Tibial nerve (tissue), 4 donors: ENCODE measurements around the gene GOLGA6L7. TPM values are rescaled to one million over a fixed set of nuclear protein-coding genes. Genes with fewer than 3 reads are reported as not detected.
"Not testable (repeated sequence)": the region's sequence is repeated elsewhere in the genome, so short reads cannot be mapped to it uniquely, and the experiment has no call there.

Source experiments
- DNase-seq, 2 donors: peaks; one replicate each; pipeline ENCODE4 v3.0.0-alpha.2; 2019; ENCODE audit warnings: low spot score in 2 of 2
- H3K27ac ChIP-seq, 4 donors: fragments of 200-600 bp; sonication (generic) in 3 of 4; one replicate each; pipeline ENCODE4 v1.5.1; 2017 to 2019; ENCODE audit warnings: mild to moderate bottlenecking in 1 of 4
- H3K27me3 ChIP-seq, 2 donors: fragments of 200-600 bp; sonication (generic) in 1 of 2; one replicate each; pipeline versions ENCODE4 v1.5.1 to v1.6.0; 2017 to 2019
- H3K36me3 ChIP-seq, 3 donors: fragments of 200-600 bp; sonication (generic); one replicate each; pipeline ENCODE4 v1.5.1; 2018 to 2019
- H3K4me1 ChIP-seq, 4 donors: fragments of 200-600 bp; sonication (generic) in 3 of 4; one replicate each; pipeline ENCODE4 v1.5.1; 2017 to 2019
- H3K4me3 ChIP-seq, 4 donors: fragments of 200-600 bp; sonication (generic) in 3 of 4; one replicate each; pipeline ENCODE4 v1.5.1; 2017 to 2019; ENCODE audit warnings: mild to moderate bottlenecking in 1 of 4, moderate library complexity in 1 of 4
- H3K9me3 ChIP-seq, 4 donors: fragments of 200-600 bp; sonication (generic) in 3 of 4; one replicate each; pipeline ENCODE4 v1.5.1; 2017 to 2019
- EP300 ChIP-seq, 2 donors: sonication (generic); formaldehyde crosslinking; IDR thresholded peaks; one replicate each; pipeline ENCODE4 v1.6.1; 2017; ENCODE audit warnings: antibody characterized with exemption in 2 of 2, mild to moderate bottlenecking in 1 of 2
- POLR2A ChIP-seq, 2 donors: fragments of 450-650 bp; IDR thresholded peaks; one replicate each; pipeline ENCODE4 v1.6.1; 2017; ENCODE audit warnings: antibody characterized with exemption in 2 of 2, mild to moderate bottlenecking in 2 of 2, moderate library complexity in 2 of 2
- WGBS, 2 donors: methylation state at CpG; one replicate each; pipeline ENCODE4 v1.1.5; 2018; 5-methylcytosine and 5-hydroxymethylcytosine counted together
- total RNA-seq, 4 donors: library from RNA; depleted of rRNA; stranded (reverse); fragments of >200 nt; gene quantifications; one replicate each; pipeline ENCODE4 v1.1.0, GENCODE V29; 2016
- TF ChIP-seq, protein P1 (sequence below), 5 experiments: fragments of 200-600 bp in 3 of 5; fragments of 450-650 bp in 2 of 5; sonication (generic) in 3 of 5; IDR thresholded peaks; one replicate each; pipeline ENCODE4 v1.5.1; 2016 to 2019; ENCODE audit warnings: antibody characterized with exemption in 5 of 5, mild to moderate bottlenecking in 3 of 5, moderate library complexity in 2 of 5

GOLGA6L7 gene
- total RNA-seq, 4 donors from 2014 or later: not detected

DNA sequence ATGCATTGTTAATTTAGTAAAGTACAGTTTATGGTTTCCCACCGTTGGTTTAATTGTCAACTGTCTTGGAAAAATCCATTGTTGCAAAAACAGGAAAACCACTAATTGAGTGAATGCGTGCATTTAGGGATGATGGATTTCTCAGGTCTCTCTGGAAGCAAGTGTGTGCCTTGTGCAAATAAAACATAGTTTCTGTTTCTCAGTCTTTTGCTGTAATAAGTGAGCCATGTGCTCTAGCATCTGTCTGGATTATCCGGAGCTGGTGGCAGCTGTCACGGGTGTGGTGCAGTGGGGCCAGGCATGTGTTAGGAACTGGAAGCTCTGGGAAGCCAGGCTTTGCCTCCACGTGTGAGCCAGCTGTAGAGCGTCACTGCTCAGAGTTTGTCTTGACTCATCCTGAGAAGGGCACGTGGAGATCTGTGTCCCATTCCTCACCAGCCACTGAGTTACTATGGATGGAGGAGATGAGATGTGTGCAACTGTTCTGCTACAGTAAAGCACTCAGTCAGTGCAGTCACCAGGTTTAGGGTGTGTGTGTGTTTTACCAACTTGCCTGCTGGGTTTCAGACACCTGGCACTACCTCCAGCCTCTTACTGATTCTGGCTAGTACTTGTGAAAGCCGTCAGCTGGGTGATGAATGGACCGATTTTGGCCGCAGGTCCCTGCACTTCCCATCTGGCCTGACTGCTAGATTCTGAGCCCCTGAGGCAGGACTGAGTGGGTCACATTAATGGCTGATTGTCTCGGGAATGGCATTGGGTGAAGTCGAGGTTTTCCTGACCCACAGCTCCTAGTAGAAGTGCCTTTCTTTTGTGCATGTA is 44.6 kb upstream of the GOLGA6L7 start:
- no peak overlapping the region for H3K27ac ChIP-seq
- WGBS, 2 donors: 49 to 53% methylated on average over 9 to 12 of the region's 12 CpGs
- H3K36me3 ChIP-seq: no peaks in the 10 kb centered on the region
- H3K4me3 ChIP-seq: no peak overlapping the region
- TF ChIP-seq POLR2A (IDR thresholded peaks at IDR 0.05) (no peak), EP300 (IDR thresholded peaks at IDR 0.05) (no peak)
- TF ChIP-seq, protein P1, sequence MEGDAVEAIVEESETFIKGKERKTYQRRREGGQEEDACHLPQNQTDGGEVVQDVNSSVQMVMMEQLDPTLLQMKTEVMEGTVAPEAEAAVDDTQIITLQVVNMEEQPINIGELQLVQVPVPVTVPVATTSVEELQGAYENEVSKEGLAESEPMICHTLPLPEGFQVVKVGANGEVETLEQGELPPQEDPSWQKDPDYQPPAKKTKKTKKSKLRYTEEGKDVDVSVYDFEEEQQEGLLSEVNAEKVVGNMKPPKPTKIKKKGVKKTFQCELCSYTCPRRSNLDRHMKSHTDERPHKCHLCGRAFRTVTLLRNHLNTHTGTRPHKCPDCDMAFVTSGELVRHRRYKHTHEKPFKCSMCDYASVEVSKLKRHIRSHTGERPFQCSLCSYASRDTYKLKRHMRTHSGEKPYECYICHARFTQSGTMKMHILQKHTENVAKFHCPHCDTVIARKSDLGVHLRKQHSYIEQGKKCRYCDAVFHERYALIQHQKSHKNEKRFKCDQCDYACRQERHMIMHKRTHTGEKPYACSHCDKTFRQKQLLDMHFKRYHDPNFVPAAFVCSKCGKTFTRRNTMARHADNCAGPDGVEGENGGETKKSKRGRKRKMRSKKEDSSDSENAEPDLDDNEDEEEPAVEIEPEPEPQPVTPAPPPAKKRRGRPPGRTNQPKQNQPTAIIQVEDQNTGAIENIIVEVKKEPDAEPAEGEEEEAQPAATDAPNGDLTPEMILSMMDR (IDR thresholded peaks at IDR 0.05): no peak
- no peaks in the 10 kb centered on the region for H3K27me3 ChIP-seq
- no peaks in the 10 kb centered on the region for H3K9me3 ChIP-seq
- no peaks in the 10 kb centered on the region for H3K4me1 ChIP-seq
- DNase-seq: no peak

DNA sequence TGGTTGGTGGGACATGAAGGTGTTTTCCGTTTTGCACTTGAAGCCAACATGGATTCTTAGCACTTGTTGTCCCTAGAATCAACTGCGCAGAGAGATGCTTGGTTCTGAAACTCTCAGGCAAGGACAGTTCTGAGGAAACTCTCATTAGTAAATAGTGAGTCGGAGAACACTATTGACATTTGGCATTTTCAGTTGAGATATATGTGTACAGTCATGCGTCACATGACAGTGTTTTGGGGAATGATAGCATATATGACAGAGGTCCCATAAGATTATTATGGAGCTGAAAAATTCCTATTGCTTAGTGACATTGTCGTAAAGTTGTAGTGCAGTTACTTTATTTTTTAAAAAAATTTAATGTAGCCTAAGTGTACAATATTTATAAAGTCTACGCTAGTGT is 43.1 kb upstream of the GOLGA6L7 start:
- WGBS, 2 donors: 84 to 87% methylated on average over 6 of the region's 6 CpGs
- Histone ChIP-seq H3K27me3 (peaks cover 0 to 9% of the 10 kb centered on the region in 2 donors), H3K9me3 (no peaks in the 10 kb centered on the region), H3K4me3 (no peak overlapping the region), H3K36me3 (no peaks in the 10 kb centered on the region), H3K27ac (no peak overlapping the region), H3K4me1 (peaks cover 0 to 5% (median 0%) of the 10 kb centered on the region in 4 donors)
- DNase-seq: no peak
- TF ChIP-seq EP300 (IDR thresholded peaks at IDR 0.05): no peak
- no peak for TF ChIP-seq POLR2A (IDR thresholded peaks at IDR 0.05)
- TF ChIP-seq, protein P1 (IDR thresholded peaks at IDR 0.05): no peak

DNA sequence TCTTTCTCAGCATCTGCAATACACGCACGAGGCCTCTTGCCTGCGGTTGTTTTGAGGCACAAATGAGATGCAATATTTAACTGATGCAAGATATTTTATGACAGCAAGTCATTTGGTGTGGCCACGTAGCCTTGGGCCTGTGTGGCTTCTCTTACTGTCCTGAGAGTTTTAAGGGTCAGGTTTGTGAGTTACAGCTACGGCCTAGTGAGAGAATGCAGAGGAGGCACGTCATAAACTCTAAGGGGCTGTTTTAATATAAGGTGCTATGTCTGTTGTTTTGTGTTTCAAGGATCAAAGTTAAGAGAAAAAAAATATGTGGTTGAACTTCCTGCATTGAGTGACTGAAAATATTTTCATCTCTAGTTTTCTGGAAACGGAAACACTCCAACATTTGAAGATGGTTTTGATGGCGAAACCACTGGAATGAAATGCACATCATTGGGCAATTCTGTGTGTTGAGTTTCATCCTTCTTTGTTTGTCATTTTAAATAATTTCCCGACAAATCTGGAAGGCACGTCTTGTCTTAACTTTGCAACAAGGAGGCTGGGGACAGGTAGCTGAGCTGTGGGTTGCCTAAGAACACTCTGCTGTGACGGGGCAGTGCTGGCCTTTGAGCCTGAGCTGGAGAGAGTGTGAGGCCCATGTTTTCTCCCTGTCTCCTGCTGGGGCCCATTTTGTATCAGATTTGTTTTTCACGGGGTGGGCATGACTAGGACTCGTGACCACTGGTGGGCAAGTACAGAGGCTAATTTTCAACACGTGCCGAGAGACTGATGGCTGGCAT is 42.5 kb upstream of the GOLGA6L7 start:
- H3K36me3 ChIP-seq: no peaks in the 10 kb centered on the region
- H3K27ac ChIP-seq: no peak overlapping the region
- TF ChIP-seq, protein P1 (IDR thresholded peaks at IDR 0.05): no peak
- TF ChIP-seq EP300 (IDR thresholded peaks at IDR 0.05): no peak
- no peak for TF ChIP-seq POLR2A (IDR thresholded peaks at IDR 0.05)
- peaks cover 0 to 10% of the 10 kb centered on the region in 2 donors for H3K27me3 ChIP-seq
- H3K4me3 ChIP-seq: no peak overlapping the region
- no peaks in the 10 kb centered on the region for H3K9me3 ChIP-seq
- peaks cover 0 to 12% (median 0%) of the 10 kb centered on the region in 4 donors for H3K4me1 ChIP-seq
- WGBS, 2 donors: 84 to 86% methylated on average over 15 of the region's 15 CpGs
- no peak for DNase-seq

DNA sequence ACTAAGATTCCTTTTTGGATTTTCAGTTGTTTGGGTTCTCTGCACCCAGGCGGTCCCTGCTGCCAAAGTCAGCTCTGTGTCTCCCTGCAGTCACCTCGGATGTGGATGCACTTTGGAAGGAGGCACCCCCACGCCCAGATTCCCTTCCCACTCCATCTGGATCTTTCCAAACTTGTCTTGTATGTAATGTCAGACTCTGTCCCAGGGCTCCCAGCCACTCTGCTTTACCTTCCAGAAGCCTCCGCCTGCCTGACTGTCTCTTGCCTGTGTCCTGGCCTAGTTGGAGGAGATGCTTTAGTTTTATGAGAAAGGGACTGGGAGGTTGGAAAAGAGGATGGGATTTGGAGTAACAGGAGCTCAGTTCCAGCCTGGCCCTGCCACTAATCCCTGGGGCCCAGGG is 41.8 kb upstream of the GOLGA6L7 start:
- 74 to 82% methylated on average over 4 of the region's 4 CpGs for WGBS, 2 donors

DNA sequence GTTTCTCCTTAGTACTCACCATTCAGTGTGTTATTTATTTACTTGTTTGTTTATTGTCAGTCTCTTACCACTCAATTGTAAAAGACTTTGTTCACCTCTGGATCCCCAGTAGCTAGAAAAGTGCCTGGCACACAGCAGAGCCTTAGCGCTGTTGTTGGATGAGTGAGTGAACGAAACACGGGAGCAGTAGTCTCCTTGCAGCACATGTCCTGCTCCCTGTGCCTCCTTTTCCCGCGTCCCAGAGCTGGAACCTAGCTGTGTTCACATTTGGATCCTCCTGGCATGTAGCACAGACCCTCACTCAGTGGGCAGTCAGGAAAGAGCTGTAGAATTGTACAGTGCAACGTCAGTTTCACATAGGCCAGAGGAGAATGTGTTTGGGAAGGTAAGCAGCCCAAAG is 41.4 kb upstream of the GOLGA6L7 start:
- 81 to 90% methylated on average over 6 of the region's 6 CpGs for WGBS, 2 donors
- Histone ChIP-seq H3K4me1 (peaks cover 0 to 19% (median 0%) of the 10 kb centered on the region in 4 donors), H3K27me3 (peaks cover 0 to 19% of the 10 kb centered on the region in 2 donors)
- H3K9me3 ChIP-seq, H3K27ac ChIP-seq, H3K36me3 ChIP-seq, H3K4me3 ChIP-seq, DNase-seq: not testable (repeated sequence)

More for the DNA sequence above, 41.8 kb upstream of the GOLGA6L7 start:
- not testable (repeated sequence) for H3K9me3 ChIP-seq, DNase-seq, H3K4me3 ChIP-seq, H3K27ac ChIP-seq, H3K36me3 ChIP-seq
- H3K4me1 ChIP-seq: peaks cover 0 to 17% (median 0%) of the 10 kb centered on the region in 4 donors
- peaks cover 0 to 15% of the 10 kb centered on the region in 2 donors for H3K27me3 ChIP-seq

DNA sequence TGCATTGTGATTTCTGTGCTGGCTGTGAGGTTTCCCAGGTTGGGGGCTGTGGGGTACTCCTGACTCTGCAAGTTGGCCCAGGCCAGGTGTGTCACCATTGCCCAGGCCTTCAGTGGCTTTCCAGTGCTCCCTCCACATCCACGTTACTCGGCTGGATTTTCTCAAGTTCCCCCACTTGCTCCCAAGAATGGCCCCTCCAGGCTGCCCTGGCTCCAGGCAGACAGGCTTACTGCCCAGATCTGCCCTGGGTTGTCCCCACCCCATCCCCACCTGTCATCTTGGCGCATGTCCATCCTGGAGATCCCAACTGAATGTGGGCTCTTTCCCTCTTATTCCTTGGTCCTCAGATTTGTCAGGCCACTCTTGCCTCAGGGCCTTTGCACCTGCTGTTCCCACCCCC is 40.9 kb upstream of the GOLGA6L7 start:
- Histone ChIP-seq H3K4me3 (no peak overlapping the region), H3K4me1 (peaks cover 0 to 19% (median 0%) of the 10 kb centered on the region in 4 donors), H3K27ac (no peak overlapping the region), H3K36me3 (no peaks in the 10 kb centered on the region), H3K27me3 (peaks cover 0 to 19% of the 10 kb centered on the region in 2 donors), H3K9me3 (no peaks in the 10 kb centered on the region)
- no peak for DNase-seq
- TF ChIP-seq EP300 (IDR thresholded peaks at IDR 0.05) (no peak), POLR2A (IDR thresholded peaks at IDR 0.05) (no peak)
- TF ChIP-seq, protein P1 (IDR thresholded peaks at IDR 0.05): no peak
- WGBS, 2 donors: 96 to 98% methylated on average over 3 of the region's 3 CpGs
